ELR (cell line): ENCODE measurements around the gene S100A13.
"Not testable (repeated sequence)": the region's sequence is repeated elsewhere in the genome, so short reads cannot be mapped to it uniquely, and the experiment has no call there.

Source experiments
- DNase-seq: peaks from one replicate; pipeline ENCODE4 v3.0.0-alpha.2; 2015; ENCODE audit warnings: low read depth

S100A13 gene

DNA sequence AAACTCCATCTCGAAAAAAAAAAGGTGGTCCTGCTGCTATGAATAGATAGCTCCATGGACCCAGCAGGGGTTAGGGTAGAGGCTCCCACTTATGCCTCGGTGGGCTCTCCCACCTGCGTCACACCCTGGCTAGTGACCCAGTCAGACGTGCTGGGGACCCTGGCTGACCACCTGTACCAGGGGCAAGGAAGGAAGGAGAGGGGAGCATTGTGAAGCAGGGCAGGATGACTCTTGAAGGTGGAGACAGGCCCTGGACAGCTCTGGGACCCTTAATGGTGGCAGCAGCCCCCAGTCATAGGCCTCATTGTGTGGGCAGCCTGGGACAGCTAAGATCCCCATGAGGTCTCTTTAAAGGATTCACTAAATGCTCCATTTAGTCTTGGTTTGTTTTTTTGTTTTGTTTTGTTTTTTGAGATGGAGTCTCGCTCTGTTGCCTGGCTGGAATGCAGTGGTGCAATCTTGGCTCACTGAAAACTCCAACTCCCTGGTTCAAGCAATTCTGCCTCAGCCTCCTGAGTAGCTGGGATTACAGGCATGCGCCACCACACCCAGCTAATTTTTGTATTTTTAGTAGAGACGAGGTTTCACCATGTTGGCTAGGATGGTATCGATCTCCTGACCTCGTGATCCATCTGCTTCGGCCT, 20.8 kb upstream of the S100A13 start:
- no peak for DNase-seq

DNA sequence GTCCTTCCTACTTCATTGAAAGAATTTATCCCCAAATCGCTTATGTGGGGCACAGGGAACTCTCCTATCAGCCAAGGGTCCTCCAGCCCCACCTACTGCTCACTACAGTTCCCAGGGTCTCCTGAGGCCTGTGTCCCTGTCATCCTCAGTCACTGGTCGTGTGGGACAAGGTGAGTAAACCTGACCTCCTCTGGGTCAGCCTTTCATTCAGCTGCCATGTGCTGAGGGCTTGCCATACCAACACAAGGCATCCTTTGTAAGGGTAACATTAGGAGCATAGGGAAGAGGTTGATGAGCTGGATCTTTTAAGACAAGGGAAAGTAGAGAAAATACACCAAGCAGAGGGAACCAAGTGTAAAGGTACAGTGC, 20.0 kb upstream of the S100A13 start:
- DNase-seq, result no peak

DNA sequence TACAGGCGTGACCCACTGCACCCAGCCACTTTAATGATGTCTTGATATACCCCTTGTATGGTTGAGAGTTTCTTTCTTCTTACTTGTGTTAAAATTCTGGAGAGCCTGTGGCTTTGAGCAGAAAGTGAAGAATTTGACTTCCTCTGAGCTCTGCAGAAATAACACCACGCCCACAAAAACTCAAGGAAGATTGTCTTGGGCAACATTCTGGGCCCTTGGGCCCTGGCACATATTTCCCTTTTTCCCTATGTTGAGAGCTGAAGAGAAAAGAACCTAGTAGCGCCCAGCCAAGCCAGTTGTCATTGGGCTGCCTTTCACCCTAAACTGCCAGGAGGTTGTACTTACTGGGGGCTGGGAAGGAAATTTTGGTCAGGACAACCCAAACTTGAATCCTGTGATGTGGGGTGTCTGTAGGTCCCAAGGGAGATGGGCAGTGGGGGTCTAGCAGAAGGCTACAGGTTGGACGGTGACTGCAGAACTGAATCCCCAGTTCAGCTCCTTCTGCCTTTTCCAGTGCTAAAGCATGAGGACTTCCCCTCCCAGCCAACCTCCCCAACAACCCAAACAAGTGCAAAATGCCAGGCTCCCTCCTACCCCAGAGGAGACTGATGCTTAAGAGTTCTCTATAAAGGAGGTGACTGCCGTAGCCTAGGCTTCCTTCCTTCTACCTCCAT, 19.5 kb upstream of the S100A13 start:
- no peak for DNase-seq

DNA sequence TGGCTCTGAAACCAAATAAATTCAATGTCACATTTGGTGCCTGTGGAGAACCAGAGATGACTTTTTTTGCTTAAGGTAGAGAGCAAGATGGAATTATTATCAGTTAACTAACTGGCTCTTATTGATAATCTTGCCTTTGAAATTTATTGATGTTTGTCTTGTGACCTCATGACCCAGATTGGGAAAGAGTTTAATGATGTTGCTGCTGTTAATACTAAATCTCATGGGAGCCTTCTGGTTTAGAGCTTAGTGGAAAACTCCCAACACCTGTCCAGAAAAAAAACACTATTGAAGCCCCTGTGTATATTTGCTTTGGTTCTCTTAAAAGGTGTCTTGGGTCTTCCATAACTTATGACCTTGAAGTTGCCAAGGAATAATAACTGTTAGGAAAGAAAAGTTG, 16.5 kb upstream of the S100A13 start:
- no peak for DNase-seq

DNA sequence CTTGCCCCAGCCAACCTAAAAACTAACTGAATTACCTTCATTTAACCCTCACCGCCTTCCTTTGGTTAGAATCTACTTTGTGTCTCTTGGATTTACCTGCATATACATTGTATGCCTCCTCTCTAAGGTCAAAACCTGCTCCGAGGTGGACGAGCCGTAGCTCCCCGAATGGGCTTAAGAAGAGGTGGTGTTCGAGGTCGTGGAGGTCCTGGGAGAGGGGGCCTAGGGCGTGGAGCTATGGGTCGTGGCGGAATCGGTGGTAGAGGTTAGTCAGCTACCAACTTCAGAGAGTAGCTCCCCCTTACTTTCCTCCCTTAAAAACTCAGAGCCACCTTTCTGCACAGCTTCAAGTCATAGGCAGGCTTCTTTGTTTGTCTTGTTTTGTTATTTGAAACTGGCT, 15.8 kb upstream of the S100A13 start:
- DNase-seq, result no peak

DNA sequence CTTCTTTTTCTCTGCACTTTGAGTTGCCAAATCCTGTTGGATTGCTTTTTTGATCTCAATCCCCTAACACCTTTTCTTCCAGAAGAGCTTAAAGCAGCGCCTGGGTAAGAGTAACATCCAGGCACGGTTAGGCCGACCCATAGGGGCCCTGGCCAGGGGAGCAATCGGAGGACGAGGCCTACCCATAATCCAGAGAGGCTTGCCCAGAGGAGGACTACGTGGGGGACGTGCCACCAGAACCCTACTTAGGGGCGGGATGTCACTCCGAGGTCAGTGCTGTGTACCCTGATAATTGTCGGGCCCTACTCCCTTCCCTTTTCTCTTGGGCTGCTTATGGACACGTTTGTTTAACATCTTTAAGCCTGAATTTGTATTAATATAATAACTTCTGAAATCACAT, 14.9 kb upstream of the S100A13 start:
- DNase-seq, result no peak

DNA sequence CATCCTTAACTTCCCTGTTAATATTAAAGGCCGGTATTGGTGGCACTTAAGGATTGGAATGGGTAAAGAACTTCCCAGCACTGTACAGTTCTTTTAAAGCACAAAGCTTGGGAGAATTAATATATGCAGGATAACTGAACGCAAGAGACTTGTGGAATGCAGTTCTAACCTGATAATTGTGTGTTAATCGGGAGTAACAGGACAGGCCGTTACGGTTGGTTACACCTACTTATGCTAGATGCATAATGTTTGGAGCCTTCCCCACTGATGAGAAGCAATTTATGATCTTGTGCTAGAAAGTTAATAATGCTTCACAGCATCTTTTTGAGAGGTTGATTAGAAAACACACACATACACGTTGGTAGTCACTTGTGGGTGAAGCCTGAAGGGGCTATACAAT, 13.6 kb upstream of the S100A13 start:
- DNase-seq, result no peak

DNA sequence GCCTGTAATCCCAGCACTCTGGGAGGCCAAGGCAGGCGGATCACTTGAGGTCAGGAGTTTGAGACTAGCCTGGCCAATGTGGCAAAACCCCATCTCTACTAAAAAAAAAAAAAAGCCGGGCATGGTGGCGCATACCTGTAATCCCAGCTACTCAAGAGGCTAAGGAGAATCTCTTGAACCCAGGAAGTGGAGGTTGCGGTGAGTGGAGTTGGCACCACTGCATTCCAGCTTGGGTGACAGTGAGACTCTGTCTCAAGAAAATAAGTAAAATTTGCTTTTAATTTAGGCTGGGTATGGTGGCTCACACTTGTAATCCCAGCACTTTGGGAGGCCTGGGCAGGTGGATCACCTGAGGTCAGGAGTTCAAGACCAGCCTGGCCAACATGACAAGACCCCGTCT, 12.9 kb upstream of the S100A13 start:
- not testable (repeated sequence) for DNase-seq

DNA sequence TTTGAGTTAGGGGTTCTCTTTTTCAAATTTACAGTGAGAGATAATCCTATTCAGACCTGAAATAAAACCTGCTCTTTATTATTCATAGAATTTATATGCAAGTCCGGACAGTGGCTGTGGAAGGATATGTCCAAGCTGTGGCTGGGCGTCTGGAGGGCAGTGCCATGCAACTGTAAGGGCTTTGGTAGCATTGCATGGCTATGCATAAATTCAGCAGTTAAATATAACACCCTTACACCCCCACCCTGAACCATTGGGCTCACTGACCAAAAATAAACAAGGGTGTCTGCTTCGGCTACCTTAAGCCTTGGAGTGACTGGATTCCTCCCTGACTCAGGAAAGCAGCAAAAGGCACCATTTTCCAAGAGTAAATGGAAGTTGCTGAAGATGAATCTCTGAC, 12.0 kb upstream of the S100A13 start:
- DNase-seq, result no peak

DNA sequence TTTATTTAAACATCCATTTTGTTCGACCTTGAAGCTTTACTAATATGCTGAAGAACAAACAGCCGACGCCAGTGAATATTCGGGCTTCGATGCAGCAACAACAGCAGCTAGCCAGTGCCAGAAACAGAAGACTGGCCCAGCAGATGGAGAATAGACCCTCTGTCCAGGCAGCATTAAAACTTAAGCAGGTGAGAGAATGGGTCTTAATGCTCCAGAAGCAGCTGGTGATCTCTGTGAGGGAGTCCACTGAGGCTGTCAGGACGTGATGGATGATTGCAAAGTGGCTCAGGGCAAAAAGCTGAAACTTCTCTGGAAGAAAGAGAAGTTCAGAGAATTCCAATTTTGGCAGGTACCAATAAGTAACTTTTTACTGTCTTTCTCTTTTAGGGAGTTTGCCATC, 11.0 kb upstream of the S100A13 start:
- DNase-seq, result no peak

DNA sequence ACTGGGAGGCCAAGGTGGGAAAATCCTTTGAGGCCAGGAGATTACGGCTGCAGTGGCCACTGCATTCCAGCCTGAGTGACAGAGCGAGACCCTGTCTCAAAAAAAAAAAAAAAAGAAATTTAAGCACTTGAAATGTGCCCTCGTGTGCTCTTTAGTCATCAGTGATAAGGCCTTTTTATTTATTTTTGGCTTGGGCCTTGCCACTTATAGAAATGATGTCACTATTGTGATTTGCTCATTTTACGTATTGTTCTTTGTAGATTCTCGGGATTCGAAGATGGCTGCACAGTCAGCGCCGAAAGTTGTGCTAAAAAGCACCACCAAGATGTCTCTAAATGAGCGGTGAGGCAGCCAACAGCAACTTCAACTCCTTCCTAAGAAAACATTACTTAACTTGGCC, 9.0 kb upstream of the S100A13 start:
- no peak for DNase-seq

DNA sequence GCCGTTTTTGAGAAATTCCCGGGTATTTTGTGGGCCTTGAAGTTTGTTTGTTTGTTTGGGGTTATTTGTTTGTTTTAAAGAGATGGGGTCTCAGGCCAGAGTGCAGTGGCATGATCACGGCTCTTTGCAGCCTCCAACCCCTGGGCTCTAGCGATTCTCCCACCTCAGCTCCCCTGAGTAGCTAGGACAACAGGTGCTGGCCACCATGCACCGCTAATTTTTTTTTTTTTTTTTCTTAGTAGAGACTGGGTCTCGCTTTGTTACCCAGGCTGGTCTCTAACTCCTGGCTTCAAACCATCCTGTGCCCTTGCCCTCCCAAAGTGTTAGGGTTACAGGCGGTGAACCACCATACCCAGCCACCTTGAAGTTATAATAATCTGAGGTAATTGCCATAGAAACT, 8.6 kb upstream of the S100A13 start:
- no peak for DNase-seq

DNA sequence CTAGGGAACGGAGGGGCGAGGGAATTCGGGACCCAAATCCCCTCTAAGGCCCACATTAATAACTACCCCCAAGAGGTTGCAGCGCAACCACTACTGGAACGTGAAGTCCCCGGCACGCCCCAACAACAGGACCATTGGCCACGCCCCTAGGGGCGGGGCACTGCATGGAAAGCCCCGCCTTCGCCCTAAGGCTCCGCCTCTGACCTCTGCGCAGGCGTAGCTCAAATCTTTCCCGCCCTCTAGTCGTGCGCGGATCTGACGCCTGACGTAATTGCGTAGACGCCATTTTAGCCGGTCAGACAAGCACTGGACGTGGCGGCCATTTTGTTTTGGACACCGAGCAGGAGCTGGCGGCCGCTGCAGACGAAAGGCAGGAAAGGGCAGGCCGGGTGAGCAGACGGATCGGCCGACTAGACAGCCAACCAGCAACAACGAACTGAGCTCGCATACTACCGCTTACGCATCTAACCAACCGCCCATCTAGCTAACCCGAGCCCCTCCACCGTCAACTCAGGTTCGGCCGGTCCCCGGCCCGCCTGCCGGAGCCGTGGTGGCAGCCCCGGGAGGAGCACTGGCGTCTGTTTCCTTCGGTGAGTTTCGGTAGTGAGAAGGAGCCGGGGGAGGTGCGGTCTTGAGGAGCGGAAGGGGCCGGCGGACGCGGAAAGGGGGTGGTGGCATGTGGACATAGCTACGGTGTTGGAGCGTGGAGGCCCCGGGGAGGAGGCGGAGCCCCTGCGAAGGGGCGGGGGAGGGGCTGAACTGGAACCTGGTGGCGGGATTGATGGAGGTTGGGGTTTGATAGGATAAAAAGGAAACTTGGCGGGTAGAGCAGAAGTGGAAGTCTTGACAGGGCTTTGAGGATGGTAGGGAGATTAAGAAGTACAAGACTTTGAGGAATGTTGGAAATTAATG, 6.7 kb upstream of the S100A13 start, which contains the start of gene CHTOP:
Gene CHTOP, plus strand, starts transcription at position 313 of the 912 bp plus-strand sequence. CDS start 2,523 bp downstream, outside the sequence.
- peak; percentile 99 for DNase-seq

DNA sequence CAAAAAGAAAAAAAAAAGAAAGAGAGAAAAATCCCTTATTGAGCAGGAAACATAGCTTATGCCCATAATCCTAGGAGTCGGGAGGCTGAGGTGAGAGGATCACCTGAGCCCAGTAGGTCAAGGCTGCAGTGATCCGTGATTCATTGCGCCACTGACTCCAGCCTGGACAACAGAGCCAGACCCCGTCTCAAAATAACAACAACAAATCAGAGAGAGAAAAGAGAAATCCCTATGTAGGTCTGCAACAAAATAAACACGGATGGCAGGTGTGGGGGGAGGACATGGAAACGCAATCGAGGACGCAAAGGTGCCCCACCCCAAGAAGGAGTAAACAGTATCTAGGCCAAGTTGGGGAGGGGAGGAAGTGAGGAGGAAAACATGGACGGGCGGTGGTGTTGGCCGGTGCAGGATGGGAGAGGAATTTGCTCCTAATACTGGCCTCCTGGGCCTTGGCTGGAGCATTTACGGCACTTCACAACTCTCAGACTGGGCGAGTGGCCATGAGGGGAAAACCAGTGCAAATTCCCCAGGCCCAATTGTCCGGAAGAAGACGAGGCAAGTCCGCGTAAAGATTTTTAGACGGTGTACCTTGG, 6.0 kb upstream of the S100A13 start:
- DNase-seq, result no peak

DNA sequence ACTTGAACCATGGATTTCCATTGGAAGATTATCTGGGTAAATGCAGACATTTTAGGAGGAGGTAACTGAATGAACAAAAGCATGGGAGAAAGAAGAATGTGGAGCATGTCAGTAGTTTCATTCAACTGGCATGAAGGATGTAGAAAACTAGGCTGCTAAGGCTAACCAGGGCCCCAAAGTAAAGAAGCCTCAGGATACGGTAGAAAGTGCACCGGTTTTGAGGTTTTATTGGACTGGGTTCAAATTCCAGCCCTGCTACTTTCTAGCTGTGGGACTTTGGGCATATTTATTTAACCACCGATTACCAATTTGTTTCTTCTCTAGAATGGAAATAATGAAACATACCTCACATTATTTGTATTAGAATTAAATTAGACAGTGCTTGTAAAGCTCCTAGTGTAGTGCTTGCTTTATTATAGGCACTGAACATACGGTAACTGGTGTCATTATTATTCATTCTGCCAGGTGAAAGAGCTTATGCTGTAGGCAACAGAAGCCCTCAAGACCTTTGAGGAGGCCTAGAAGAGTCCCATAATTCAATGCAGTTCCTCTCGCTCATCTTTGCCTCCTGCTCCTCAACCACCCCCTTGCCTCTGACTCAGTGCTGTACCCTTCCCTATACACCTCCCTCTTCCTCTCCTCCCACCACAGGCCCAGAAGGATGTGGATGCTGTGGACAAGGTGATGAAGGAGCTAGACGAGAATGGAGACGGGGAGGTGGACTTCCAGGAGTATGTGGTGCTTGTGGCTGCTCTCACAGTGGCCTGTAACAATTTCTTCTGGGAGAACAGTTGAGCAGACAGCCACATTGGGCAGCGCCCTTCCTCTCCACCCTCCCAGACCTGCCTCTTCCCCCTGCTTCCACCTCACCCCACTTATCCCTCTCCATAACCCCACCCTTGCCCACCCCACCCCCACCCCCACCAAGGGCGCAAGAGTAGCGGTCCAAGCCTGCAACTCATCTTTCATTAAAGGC, 4.0 kb upstream of the S100A13 start:
- DNase-seq, result peak; percentile 22

DNA sequence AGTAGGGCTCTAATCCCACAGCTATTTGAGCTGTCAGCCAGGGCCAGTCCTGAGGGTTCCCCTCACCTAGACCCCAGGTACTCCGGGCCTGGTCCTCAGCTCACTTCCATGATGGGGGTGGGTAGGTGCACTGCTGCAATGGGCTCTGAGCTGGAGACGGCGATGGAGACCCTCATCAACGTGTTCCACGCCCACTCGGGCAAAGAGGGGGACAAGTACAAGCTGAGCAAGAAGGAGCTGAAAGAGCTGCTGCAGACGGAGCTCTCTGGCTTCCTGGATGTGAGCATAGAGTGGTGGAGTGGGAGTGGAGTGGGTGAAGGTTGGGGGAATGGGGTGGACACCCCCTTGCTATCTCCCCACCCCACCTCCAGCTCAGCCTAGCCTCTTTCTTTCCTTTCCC, 3.1 kb upstream of the S100A13 start:
- no peak for DNase-seq

DNA sequence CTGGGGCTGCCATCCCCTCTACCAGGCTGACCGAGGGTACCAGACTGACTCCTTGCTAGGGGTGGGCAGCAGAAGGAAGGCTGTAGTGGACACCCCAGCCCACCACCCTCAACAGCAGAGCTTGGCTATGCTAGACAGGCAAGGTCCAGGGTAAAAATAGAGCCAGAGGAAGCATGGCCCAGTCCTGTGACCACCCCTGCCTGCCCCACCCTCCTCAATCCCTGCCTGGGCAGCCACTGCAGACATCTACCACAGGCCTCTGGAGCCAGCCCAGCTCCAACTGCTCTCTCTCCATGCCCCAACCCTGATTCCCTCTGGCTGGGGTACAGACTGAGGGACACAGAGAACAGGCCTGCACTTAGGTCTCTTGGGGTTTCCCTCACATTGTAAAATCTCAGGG, 2.7 kb upstream of the S100A13 start:
- DNase-seq, result no peak

DNA sequence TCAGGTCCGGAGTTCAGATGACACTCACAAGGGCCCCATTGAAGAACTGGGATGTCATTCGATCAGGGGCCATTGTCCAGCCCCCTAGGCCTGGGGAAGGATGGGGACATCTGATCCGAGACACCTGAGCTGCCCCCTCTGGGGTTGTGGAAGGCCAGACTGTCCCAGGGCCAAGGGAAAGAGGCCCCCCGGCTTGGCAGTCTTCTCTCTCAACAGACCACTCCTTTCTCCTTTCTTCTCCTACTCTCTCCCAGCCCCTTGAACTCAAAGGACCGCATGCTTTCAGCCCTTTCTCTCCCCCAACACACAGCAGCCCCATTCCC, 2.0 kb upstream of the S100A13 start:
- DNase-seq, result no peak

DNA sequence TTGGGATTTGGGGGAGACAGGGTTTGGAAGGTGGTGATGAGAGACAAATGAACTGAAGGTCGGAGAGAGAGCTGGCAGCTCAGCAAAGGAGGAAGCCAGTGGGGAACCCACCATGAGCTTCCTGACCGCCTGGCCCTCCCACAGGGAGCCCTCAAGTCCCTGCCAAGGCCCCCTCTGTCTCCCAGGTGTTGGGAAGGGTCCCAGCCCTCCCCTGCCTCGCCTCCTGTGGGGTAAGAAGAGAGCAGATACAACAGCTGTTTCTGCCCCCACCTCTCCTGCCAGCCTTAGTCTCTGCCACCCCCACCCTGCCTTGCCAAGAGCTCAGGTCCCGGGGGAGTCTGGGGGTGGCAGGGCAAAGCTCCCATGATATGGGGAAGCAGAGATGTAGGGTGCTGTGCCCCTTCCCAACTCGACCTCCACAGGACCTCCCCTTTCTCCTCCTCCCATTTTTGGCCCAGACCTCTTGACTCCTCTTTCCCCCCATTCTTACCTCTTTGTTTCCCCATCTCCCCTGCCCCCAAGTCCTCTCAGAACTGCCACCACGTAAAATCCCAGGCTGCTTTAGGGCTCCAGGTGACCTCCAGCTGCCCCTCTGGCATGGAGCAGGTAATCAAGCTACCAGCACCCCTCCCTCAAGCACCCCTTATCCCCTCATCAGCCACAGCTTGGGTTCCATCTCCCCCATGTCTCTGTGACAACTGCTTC, 1.5 kb upstream of the S100A13 start:
- no peak for DNase-seq

DNA sequence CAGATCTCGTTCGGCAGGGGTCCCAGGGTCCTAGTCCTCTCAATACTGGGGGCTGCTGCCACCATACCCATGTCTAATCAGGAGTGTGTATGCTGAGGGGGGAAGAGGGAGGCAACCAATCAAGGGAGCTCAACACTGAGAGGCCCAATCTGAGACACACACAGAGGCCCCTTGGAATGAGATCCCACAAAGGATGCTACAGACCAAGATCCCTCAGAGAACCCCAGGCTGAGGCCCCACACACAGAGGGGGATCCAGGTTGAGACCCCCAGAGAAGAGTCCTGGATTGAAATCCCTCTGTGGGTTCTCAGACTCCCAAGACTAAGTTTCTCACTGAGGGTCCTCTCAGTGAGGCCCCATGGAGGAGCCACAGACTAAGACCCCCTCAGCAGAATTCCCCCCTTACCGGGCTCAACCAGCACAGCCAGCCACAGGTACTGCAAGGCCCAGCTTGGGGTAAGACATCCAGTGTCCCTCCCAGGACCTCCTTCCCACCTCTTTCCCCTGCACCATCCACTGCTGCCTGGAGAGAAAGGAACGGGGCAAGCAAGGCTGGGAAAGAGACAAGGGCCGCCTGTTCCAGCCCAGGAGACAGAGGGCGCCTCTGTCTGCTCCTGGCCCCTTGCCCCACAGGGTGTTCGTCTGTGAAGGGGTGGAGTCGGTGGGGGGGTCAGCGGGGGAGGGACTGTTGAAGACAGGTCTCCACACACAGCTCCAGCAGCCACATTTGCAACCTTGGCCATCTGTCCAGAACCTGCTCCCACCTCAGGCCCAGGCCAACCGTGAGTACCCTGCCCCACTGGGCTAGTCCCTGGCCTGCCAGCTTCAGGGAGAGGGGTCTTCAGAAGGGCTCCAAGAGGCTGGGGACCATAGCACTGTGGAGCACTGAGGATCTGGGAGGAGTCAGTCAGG, 666 bp upstream of the S100A13 start, which contains the start of gene S100A1:
Gene S100A1, plus strand, starts transcription at position 720 of the 912 bp plus-strand sequence. CDS start 2,088 bp downstream, outside the sequence.
- DNase-seq, result no peak
